ENCODE data around the gene SKI.

DNA sequence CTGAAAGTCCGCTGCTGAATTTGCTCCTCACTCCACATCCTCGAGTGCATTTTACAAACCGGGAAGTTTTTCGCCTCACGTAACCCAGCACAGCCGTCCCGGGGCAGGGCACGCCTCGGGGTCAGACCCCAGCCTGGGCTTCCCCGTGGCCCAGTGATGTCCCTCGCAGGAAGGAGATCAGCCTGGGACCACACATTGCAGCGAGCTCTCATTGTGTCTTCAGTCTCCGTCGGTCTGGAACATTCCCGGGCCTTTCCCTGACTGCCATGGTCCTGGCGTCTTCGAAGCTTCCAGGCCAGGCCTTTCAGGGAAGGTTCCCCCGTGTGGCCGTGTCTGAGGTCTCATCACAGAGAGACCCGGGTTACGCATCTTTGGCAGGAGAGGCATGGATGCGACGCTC lies 119.8 kb downstream of the SKI start:
- TF ChIP-seq CTCF (IDR thresholded peaks at IDR 0.05) = no peak
- TF ChIP-seq POLR2A (IDR thresholded peaks at IDR 0.05) = no peak
